HEK293T (cell line): Measurements from ENCODE around the gene NTN1.

Source experiments
- CTCF ChIA-PET: fragments of 350-600 bp; formaldehyde crosslinking; extraction: SDS; loops from one replicate; lab custom pipeline; 2021; ENCODE audit warnings: antibody characterized with exemption, inconsistent platforms; lab: Yijun Ruan, JAX
- POLR2A ChIA-PET: fragments of 350-600 bp; formaldehyde crosslinking; extraction: SDS; loops from one replicate; lab custom pipeline; 2020; ENCODE audit warnings: antibody characterized with exemption, inconsistent platforms; lab: Yijun Ruan, JAX
- DNase-seq: peaks from one replicate; pipeline ENCODE4 v3.0.0; 2012; ENCODE audit warnings: mixed read lengths; ENCODE audit errors: extremely low spot score
- ARNT ChIP-seq: fragments of 450-650 bp; IDR thresholded peaks from 2 replicates; pipeline ENCODE4 v1.6.1; 2017; ENCODE audit warnings: mild to moderate bottlenecking
- BHLHE40 ChIP-seq: fragments of 450-650 bp; IDR thresholded peaks from 2 replicates; pipeline ENCODE4 v1.6.1; 2016; ENCODE audit warnings: mild to moderate bottlenecking, moderate library complexity, borderline replicate concordance
- CTBP1 ChIP-seq: fragments of 450-650 bp; IDR thresholded peaks from 2 replicates; pipeline ENCODE4 v1.6.1; 2016; ENCODE audit warnings: borderline replicate concordance
- ELF4 ChIP-seq: fragments of 450-650 bp; IDR thresholded peaks from 2 replicates; pipeline ENCODE4 v1.6.1; 2017; ENCODE audit warnings: antibody characterized with exemption
- FOXA1 ChIP-seq: fragments of 450-650 bp; IDR thresholded peaks from 2 replicates; pipeline ENCODE4 v1.6.1; 2016; ENCODE audit warnings: mild to moderate bottlenecking
- FOXK2 ChIP-seq: fragments of 450-650 bp; IDR thresholded peaks from 2 replicates; pipeline ENCODE4 v1.6.1; 2016; ENCODE audit warnings: mild to moderate bottlenecking
- FOXM1 ChIP-seq: fragments of 450-650 bp; IDR thresholded peaks from 2 replicates; pipeline ENCODE4 v1.6.1; 2017; ENCODE audit warnings: mild to moderate bottlenecking, borderline replicate concordance
- HDGF ChIP-seq: fragments of 450-650 bp; IDR thresholded peaks from 2 replicates; pipeline ENCODE4 v1.6.1; 2017; ENCODE audit warnings: antibody characterized with exemption, borderline replicate concordance
- L3MBTL2 ChIP-seq: fragments of 450-650 bp; conservative IDR thresholded peaks from 2 replicates; pipeline ENCODE4 v1.6.1; 2016; ENCODE audit warnings: mild to moderate bottlenecking
- LEF1 ChIP-seq: fragments of 450-650 bp; IDR thresholded peaks from 2 replicates; pipeline ENCODE4 v1.6.1; 2017; ENCODE audit warnings: mild to moderate bottlenecking, borderline replicate concordance
- NFRKB ChIP-seq: fragments of 450-650 bp; IDR thresholded peaks from 2 replicates; pipeline ENCODE4 v1.6.1; 2016; ENCODE audit warnings: mild to moderate bottlenecking, moderate library complexity
- PKNOX1 ChIP-seq: fragments of 450-650 bp; IDR thresholded peaks from 2 replicates; pipeline ENCODE4 v1.6.1; 2016
- SP1 ChIP-seq: fragments of 450-650 bp; IDR thresholded peaks from 2 replicates; pipeline ENCODE4 v1.6.1; 2017
- SUZ12 ChIP-seq: fragments of 450-650 bp; IDR thresholded peaks from 2 replicates; pipeline ENCODE4 v1.6.1; 2016; ENCODE audit warnings: mild to moderate bottlenecking
- TARDBP ChIP-seq: fragments of 450-650 bp; IDR thresholded peaks from 2 replicates; pipeline ENCODE4 v1.6.1; 2016
- ZNF384 ChIP-seq: fragments of 450-650 bp; IDR thresholded peaks from 2 replicates; pipeline ENCODE4 v1.6.1; 2016

The NTN1 gene

GRCh38 chr17:9221922-9222180, 200.5 kb downstream of the NTN1 start:
- CTCF ChIA-PET = no interaction called here
- POLR2A ChIA-PET = no interaction called here

GRCh38 chr17:9223531-9223930, 202.2 kb downstream of the NTN1 start:
- DNase-seq = no peak
- POLR2A ChIA-PET = no interaction called here
- TF ChIP-seq FOXK2 = no peak
- TF ChIP-seq TARDBP = no peak
- no peak for TF ChIP-seq ZNF384
- TF ChIP-seq ARNT = no peak
- no peak for TF ChIP-seq SUZ12
- no peak for TF ChIP-seq FOXM1
- no peak for TF ChIP-seq LEF1
- TF ChIP-seq SP1 = no peak
- no peak for TF ChIP-seq ELF4
- TF ChIP-seq FOXA1 = no peak
- TF ChIP-seq PKNOX1 = no peak
- CTCF ChIA-PET = no interaction called here

More at GRCh38 chr17:9221922-9222180, 200.5 kb downstream of the NTN1 start:
- no peak for TF ChIP-seq ZNF384
- TF ChIP-seq SP1 = no peak
- no peak for TF ChIP-seq PKNOX1
- TF ChIP-seq HDGF = no peak
- DNase-seq = no peak

GRCh38 chr17:9224485-9224884, 203.2 kb downstream of the NTN1 start:
- ChIA-PET CTCF (no interaction called here), POLR2A (no interaction called here)
- DNase-seq = no peak
- TF ChIP-seq FOXM1 (no peak), ZNF384 (no peak), SP1 (no peak), CTBP1 (no peak), ELF4 (no peak), ARNT (no peak), L3MBTL2 (no peak), NFRKB (no peak), LEF1 (no peak), SUZ12 (no peak), HDGF (no peak), PKNOX1 (no peak), TARDBP (no peak), FOXK2 (no peak), BHLHE40 (no peak), FOXA1 (no peak)

GRCh38 chr17:9225305-9226101, 204.2 kb downstream of the NTN1 start:
- CTCF ChIA-PET = no interaction called here
- POLR2A ChIA-PET = no interaction called here

GRCh38 chr17:9226130-9226793, 205.0 kb downstream of the NTN1 start:
- no peak for TF ChIP-seq NFRKB
- no peak for TF ChIP-seq FOXK2
- no peak for TF ChIP-seq SUZ12
- no peak for TF ChIP-seq HDGF
- TF ChIP-seq FOXA1 = no peak
- no peak for TF ChIP-seq PKNOX1
- TF ChIP-seq SP1 = no peak
- TF ChIP-seq BHLHE40 = no peak
- CTCF ChIA-PET = no interaction called here
- POLR2A ChIA-PET = no interaction called here
- no peak for DNase-seq

More at GRCh38 chr17:9225305-9226101, 204.2 kb downstream of the NTN1 start:
- no peak for TF ChIP-seq FOXA1
- no peak for TF ChIP-seq ELF4
- no peak for TF ChIP-seq CTBP1
- TF ChIP-seq SUZ12 = no peak
- no peak for TF ChIP-seq BHLHE40
- no peak for TF ChIP-seq PKNOX1
- TF ChIP-seq TARDBP = no peak
- no peak for TF ChIP-seq LEF1
- TF ChIP-seq SP1 = no peak
- no peak for TF ChIP-seq NFRKB
- TF ChIP-seq ARNT = no peak
- TF ChIP-seq HDGF = no peak
- TF ChIP-seq ZNF384 = no peak
- DNase-seq = no peak

GRCh38 chr17:9226794-9227135, 205.5 kb downstream of the NTN1 start:
- TF ChIP-seq SUZ12 = no peak
- TF ChIP-seq FOXM1 = no peak
- TF ChIP-seq BHLHE40 = no peak
- no peak for TF ChIP-seq HDGF
- no peak for TF ChIP-seq ARNT
- no peak for TF ChIP-seq SP1
- no peak for TF ChIP-seq NFRKB
- TF ChIP-seq LEF1 = no peak
- no peak for TF ChIP-seq CTBP1
- no peak for TF ChIP-seq L3MBTL2
- TF ChIP-seq FOXK2 = no peak
- no peak for TF ChIP-seq PKNOX1
- no peak for TF ChIP-seq ZNF384
- no peak for TF ChIP-seq FOXA1
- no peak for TF ChIP-seq TARDBP
- ChIA-PET CTCF (no interaction called here), POLR2A (no interaction called here)
- DNase-seq = no peak
